GM12864 (cell line): Measurements from ENCODE around the gene TUBAL3.

ENCODE experiments used
- DNase-seq: peaks from one replicate; pipeline ENCODE4 v3.0.0-alpha.2; 2011; ENCODE audit warnings: low read depth
- H3K4me3 ChIP-seq: 2 replicates; pipeline ENCODE4 v1.5.1; 2011; ENCODE audit warnings: mild to moderate bottlenecking, low read depth, low read length, control low read depth
- CTCF ChIP-seq: IDR thresholded peaks from 2 replicates; pipeline ENCODE4 v1.5.1; 2011; ENCODE audit warnings: low read depth, mild to moderate bottlenecking, moderate library complexity, low read length, control low read depth, inconsistent platforms; ENCODE audit errors: missing control alignments

Gene TUBAL3

GRCh38 chr10:5441106-5441505 is 36.5 kb upstream of the TUBAL3 start:
- no peak for DNase-seq
- TF ChIP-seq CTCF, result no peak
- H3K4me3 ChIP-seq, result no peak overlapping the region

- DNase-seq, result no peak
- no peak overlapping the region for H3K4me3 ChIP-seq
- no peak for TF ChIP-seq CTCF
Measured at GRCh38 chr10:5440206-5440605, 35.6 kb upstream of the TUBAL3 start.

- H3K4me3 ChIP-seq, result no peak overlapping the region
- DNase-seq, result no peak
- no peak for TF ChIP-seq CTCF
Measured at GRCh38 chr10:5435328-5435727, 30.7 kb upstream of the TUBAL3 start.

GRCh38 chr10:5434017-5434753 is 29.6 kb upstream of the TUBAL3 start:
- TF ChIP-seq CTCF, result peak; percentile 67
- no peak overlapping the region for H3K4me3 ChIP-seq
- DNase-seq, result no peak

GRCh38 chr10:5433182-5433581 is 28.6 kb upstream of the TUBAL3 start:
- no peak for DNase-seq
- H3K4me3 ChIP-seq, result no peak overlapping the region
- TF ChIP-seq CTCF, result no peak

- DNase-seq, result no peak
- no peak overlapping the region for H3K4me3 ChIP-seq
- no peak for TF ChIP-seq CTCF
Measured at GRCh38 chr10:5428133-5428532, 23.5 kb upstream of the TUBAL3 start.

GRCh38 chr10:5424751-5425150 is 20.1 kb upstream of the TUBAL3 start:
- TF ChIP-seq CTCF, result no peak

More at GRCh38 chr10:5424751-5425150, 20.1 kb upstream of the TUBAL3 start:
- no peak for DNase-seq
- H3K4me3 ChIP-seq, result no peak overlapping the region
